Caco-2 (cell line): ENCODE results near the gene PKP3. TPM values are rescaled to one million over a fixed set of nuclear protein-coding genes. Genes with fewer than 3 reads are reported as not detected.

Source experiments
- BruUV-seq: library from RNA; stranded (reverse); fragments of 400-500 nt; replicated peaks from 2 replicates; lab custom pipeline; 2021; lab: Mats Ljungman, UMichigan
- CTCF ChIA-PET: fragments of 300-600 bp; sonication (Branson Sonifier 250); formaldehyde crosslinking; loops from one replicate; lab custom pipeline; 2022; ENCODE audit warnings: antibody characterized with exemption; lab: Charles Lee
- POLR2A ChIA-PET: fragments of 300-600 bp; sonication (Branson Sonifier 250); formaldehyde crosslinking; loops from one replicate; lab custom pipeline; 2022; ENCODE audit warnings: antibody characterized with exemption; lab: Charles Lee
- DNase-seq, 2 experiments: peaks; one replicate each; pipeline versions ENCODE4 v3.0.0 to v3.0.0-alpha.2; 2020 to 2022
- H3K27me3 ChIP-seq: replicated peaks from 2 replicates; pipeline ENCODE4 v1.6.0; 2011; ENCODE audit warnings: low read length; ENCODE audit not compliant: control insufficient read depth, insufficient read depth
- H3K36me3 ChIP-seq: 2 replicates; pipeline ENCODE4 v1.5.1; 2011; ENCODE audit warnings: low read length; ENCODE audit not compliant: control insufficient read depth, insufficient read depth
- H3K4me1 ChIP-seq: fragments of 250-450 bp; sonication (Bioruptor Pico); 2 replicates; pipeline ENCODE4 v1.5.1; 2020; ENCODE audit warnings: mild to moderate bottlenecking
- H3K4me3 ChIP-seq: 2 replicates; pipeline ENCODE4 v1.5.1; 2011; ENCODE audit warnings: low read depth, mild to moderate bottlenecking, control low read depth, low read length
- H3K9me3 ChIP-seq: fragments of 250-450 bp; sonication (Bioruptor Pico); 2 replicates; pipeline ENCODE4 v1.5.1; 2020; ENCODE audit warnings: mild to moderate bottlenecking, moderate library complexity
- H3K27ac Mint-ChIP-seq: one replicate; pipeline ENCODE4 v1.8.0; 2022; ENCODE audit warnings: mixed read lengths; ENCODE audit not compliant: unreplicated experiment
- H3K27me3 Mint-ChIP-seq: one replicate; pipeline ENCODE4 v1.8.0; 2022; ENCODE audit warnings: mixed read lengths; ENCODE audit not compliant: insufficient read depth, unreplicated experiment
- H3K36me3 Mint-ChIP-seq: one replicate; pipeline ENCODE4 v1.8.0; 2022; ENCODE audit warnings: mild to moderate bottlenecking, mixed read lengths; ENCODE audit not compliant: insufficient read depth, unreplicated experiment
- H3K4me1 Mint-ChIP-seq: one replicate; pipeline ENCODE4 v1.8.0; 2022; ENCODE audit warnings: low read depth, mixed read lengths; ENCODE audit not compliant: unreplicated experiment
- H3K4me3 Mint-ChIP-seq: one replicate; pipeline ENCODE4 v1.8.0; 2022; ENCODE audit warnings: mild to moderate bottlenecking, moderate library complexity, mixed read lengths; ENCODE audit not compliant: unreplicated experiment
- H3K9me3 Mint-ChIP-seq: one replicate; pipeline ENCODE4 v1.8.0; 2022; ENCODE audit warnings: mixed read lengths; ENCODE audit not compliant: unreplicated experiment
- intact Hi-C: fragments of 100-400 bp; cut with micrococcal nuclease; formaldehyde crosslinking; loops from one replicate; pipeline ENCODE4 v1.10.0; 2022; ENCODE audit not compliant: unreplicated experiment
- total RNA-seq: library from RNA; stranded (reverse); gene quantifications from 2 replicates; pipeline ENCODE4 v1.2.3, GENCODE V29; 2022
- TF ChIP-seq, protein P1 (sequence below), 2 experiments: fragments of 200-600 bp in 1 of 2; IDR thresholded peaks; 1 replicate in 1 of 2; 2 replicates in 1 of 2; pipeline versions ENCODE4 v1.5.1 to v1.8.0; 2011 to 2022; ENCODE audit warnings: antibody characterized with exemption in 1 of 2, control low read depth in 1 of 2, inconsistent platforms in 1 of 2, low read depth in 1 of 2, low read length in 1 of 2, mild to moderate bottlenecking in 1 of 2, moderate library complexity in 1 of 2; ENCODE audit not compliant: insufficient read depth in 1 of 2, severe bottlenecking in 1 of 2, unreplicated experiment in 1 of 2

PKP3 gene
- total RNA-seq, 1 experiment from 2014 or later: 149 TPM

GRCh38 chr11:429391-429790, 35.4 kb downstream of the PKP3 start:
- BruUV-seq: no TSS peak
- H3K4me3 ChIP-seq: no peak overlapping the region
- DNase-seq: no peak
- H3K27me3 Mint-ChIP-seq: no peaks in the 10 kb centered on the region
- TF ChIP-seq, protein P1, sequence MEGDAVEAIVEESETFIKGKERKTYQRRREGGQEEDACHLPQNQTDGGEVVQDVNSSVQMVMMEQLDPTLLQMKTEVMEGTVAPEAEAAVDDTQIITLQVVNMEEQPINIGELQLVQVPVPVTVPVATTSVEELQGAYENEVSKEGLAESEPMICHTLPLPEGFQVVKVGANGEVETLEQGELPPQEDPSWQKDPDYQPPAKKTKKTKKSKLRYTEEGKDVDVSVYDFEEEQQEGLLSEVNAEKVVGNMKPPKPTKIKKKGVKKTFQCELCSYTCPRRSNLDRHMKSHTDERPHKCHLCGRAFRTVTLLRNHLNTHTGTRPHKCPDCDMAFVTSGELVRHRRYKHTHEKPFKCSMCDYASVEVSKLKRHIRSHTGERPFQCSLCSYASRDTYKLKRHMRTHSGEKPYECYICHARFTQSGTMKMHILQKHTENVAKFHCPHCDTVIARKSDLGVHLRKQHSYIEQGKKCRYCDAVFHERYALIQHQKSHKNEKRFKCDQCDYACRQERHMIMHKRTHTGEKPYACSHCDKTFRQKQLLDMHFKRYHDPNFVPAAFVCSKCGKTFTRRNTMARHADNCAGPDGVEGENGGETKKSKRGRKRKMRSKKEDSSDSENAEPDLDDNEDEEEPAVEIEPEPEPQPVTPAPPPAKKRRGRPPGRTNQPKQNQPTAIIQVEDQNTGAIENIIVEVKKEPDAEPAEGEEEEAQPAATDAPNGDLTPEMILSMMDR (IDR thresholded peaks at IDR 0.05; ENCODE audit: insufficient read depth in 1 of 2, low read depth in 1 of 2, low read length in 1 of 2, severe bottlenecking in 1 of 2, unreplicated experiment in 1 of 2): no peak
- no peaks in the 10 kb centered on the region for H3K9me3 Mint-ChIP-seq
- H3K36me3 ChIP-seq: peaks cover 2% of the 10 kb centered on the region; the same call in 1 of the 2 replicates
- H3K36me3 Mint-ChIP-seq: peaks cover 48% of the 10 kb centered on the region
- intact Hi-C loops: no loop called here
- no peaks in the 10 kb centered on the region for H3K4me1 Mint-ChIP-seq
- no peak overlapping the region for H3K4me3 Mint-ChIP-seq
- ChIA-PET POLR2A (no interaction called here), CTCF (no interaction called here)
- no peak overlapping the region for H3K27ac Mint-ChIP-seq
- H3K9me3 ChIP-seq: no peaks in the 10 kb centered on the region
- H3K4me1 ChIP-seq: no peaks in the 10 kb centered on the region
- no peaks in the 10 kb centered on the region for H3K27me3 ChIP-seq

DNA sequence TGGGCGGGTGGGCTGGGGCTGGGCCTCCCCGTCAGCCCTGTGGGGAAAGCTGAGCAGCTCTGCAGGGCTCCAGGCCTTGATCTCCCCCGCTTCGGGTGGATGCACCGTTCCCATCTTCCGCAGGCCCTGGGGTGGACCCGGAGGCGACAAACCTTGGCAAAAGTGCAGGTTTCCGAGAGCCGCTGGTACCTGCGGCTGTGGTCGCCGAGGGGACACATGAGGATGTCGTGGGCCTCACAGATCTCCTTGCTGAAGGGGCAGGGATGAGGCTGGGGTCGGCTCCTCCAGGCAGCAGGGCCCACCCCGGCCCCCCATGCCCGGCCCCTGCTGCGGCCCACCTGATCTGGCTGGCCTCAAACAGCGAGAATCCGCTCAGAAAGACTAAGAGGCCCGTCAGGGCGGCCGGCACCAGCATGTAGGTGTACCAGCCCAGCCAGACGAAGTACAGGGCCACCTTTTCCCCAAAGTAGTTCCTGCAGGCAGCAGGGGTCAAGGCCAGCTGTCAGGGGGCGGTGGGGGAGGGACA, 36.0 kb downstream of the PKP3 start:
- BruUV-seq: no TSS peak
- Mint-ChIP-seq H3K4me3 (no peak overlapping the region), H3K27me3 (no peaks in the 10 kb centered on the region), H3K27ac (no peak overlapping the region), H3K36me3 (peaks cover 42% of the 10 kb centered on the region), H3K9me3 (no peaks in the 10 kb centered on the region), H3K4me1 (no peaks in the 10 kb centered on the region)
- TF ChIP-seq, protein P1 (IDR thresholded peaks at IDR 0.05; ENCODE audit: insufficient read depth in 1 of 2, low read depth in 1 of 2, low read length in 1 of 2, severe bottlenecking in 1 of 2, unreplicated experiment in 1 of 2): no peak
- Histone ChIP-seq H3K4me3 (no peak overlapping the region), H3K9me3 (no peaks in the 10 kb centered on the region), H3K27me3 (no peaks in the 10 kb centered on the region), H3K36me3 (peaks cover 2% of the 10 kb centered on the region; the same call in 1 of the 2 replicates), H3K4me1 (no peaks in the 10 kb centered on the region)
- ChIA-PET POLR2A (no interaction called here), CTCF (no interaction called here)
- no peak for DNase-seq
- intact Hi-C loops: no loop called here

DNA sequence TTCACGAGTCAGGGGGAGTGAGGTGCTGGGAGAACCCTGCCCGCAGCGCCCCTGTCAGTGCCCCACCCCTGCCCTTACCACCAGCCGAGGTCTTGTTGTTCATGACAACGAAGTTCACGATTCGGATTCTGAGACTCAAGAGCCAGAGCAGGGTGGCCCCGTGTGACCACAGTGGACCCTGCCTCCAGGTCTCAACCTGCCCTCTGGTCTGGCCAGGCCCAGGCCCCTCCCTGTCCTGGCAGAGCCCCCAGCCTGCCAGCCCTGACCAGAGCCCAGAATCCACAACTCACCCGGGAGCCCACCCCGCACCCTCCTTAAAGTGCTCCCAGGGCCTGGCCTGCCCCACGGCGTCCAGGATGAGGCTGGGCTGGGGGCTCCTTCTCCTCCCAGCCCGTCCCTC, 37.9 kb downstream of the PKP3 start:
- Mint-ChIP-seq H3K9me3 (no peaks in the 10 kb centered on the region), H3K36me3 (peaks cover 35% of the 10 kb centered on the region), H3K4me1 (no peaks in the 10 kb centered on the region), H3K27ac (no peak overlapping the region), H3K4me3 (no peak overlapping the region), H3K27me3 (no peaks in the 10 kb centered on the region)
- no peaks in the 10 kb centered on the region; the same call in 1 of the 2 replicates for H3K36me3 ChIP-seq
- no peaks in the 10 kb centered on the region for H3K4me1 ChIP-seq
- intact Hi-C loops: no loop called here
- no peaks in the 10 kb centered on the region for H3K9me3 ChIP-seq
- DNase-seq: no peak
- BruUV-seq: no TSS peak
- TF ChIP-seq, protein P1 (IDR thresholded peaks at IDR 0.05; ENCODE audit: insufficient read depth in 1 of 2, low read depth in 1 of 2, low read length in 1 of 2, severe bottlenecking in 1 of 2, unreplicated experiment in 1 of 2): no peak
- POLR2A ChIA-PET: no interaction called here
- no peak overlapping the region for H3K4me3 ChIP-seq
- no peaks in the 10 kb centered on the region for H3K27me3 ChIP-seq
- CTCF ChIA-PET: no interaction called here
